OCI-LY1 (cell line): ENCODE results near the gene MMP21.

Source experiments
- H2AFZ ChIP-seq: fragments of 200-600 bp; sonication (generic), shearing (Covaris generic); 2 replicates; pipeline ENCODE4 v1.6.0; 2014; ENCODE audit warnings: antibody characterized with exemption, mild to moderate bottlenecking, low read length
- H3F3A ChIP-seq: fragments of 200-600 bp; sonication (generic), shearing (Covaris generic); 2 replicates; pipeline ENCODE4 v1.6.0; 2014; ENCODE audit warnings: mild to moderate bottlenecking, antibody characterized with exemption, low read length, moderate library complexity; ENCODE audit not compliant: insufficient read depth
- H3K27ac ChIP-seq: fragments of 200-600 bp; sonication (generic); 2 replicates; pipeline ENCODE4 v1.5.1; 2014; ENCODE audit warnings: low read length, mixed run types, mild to moderate bottlenecking, low read depth; ENCODE audit not compliant: poor library complexity, severe bottlenecking
- H3K27me3 ChIP-seq: fragments of 200-600 bp; sonication (generic); 2 replicates; pipeline ENCODE4 v1.6.0; 2014; ENCODE audit warnings: antibody characterized with exemption, mild to moderate bottlenecking, low read length, moderate library complexity; ENCODE audit not compliant: insufficient read depth
- H3K36me3 ChIP-seq: fragments of 200-600 bp; sonication (generic); 2 replicates; pipeline ENCODE4 v1.6.1; 2014; ENCODE audit warnings: mild to moderate bottlenecking, antibody characterized with exemption, low read length, moderate library complexity, mixed read lengths; ENCODE audit not compliant: insufficient read depth
- H3K4me1 ChIP-seq: fragments of 200-600 bp; sonication (generic); 2 replicates; pipeline ENCODE4 v1.5.1; 2014; ENCODE audit warnings: mild to moderate bottlenecking, low read length, moderate library complexity; ENCODE audit not compliant: insufficient read depth, severe bottlenecking
- H3K4me2 ChIP-seq: fragments of 200-600 bp; sonication (generic), shearing (Covaris generic); 2 replicates; pipeline ENCODE4 v1.6.1; 2014; ENCODE audit warnings: low read length
- H3K4me3 ChIP-seq: fragments of 200-600 bp; sonication (generic); 2 replicates; pipeline ENCODE4 v1.5.1; 2014; ENCODE audit warnings: low read length, low read depth, mild to moderate bottlenecking, mixed read lengths; ENCODE audit not compliant: poor library complexity, severe bottlenecking
- H3K79me2 ChIP-seq: fragments of 200-600 bp; shearing (Covaris generic); 2 replicates; pipeline ENCODE4 v1.6.1; 2016; ENCODE audit warnings: mixed run types, low read length, mixed read lengths; ENCODE audit not compliant: insufficient read depth
- H3K9ac ChIP-seq: fragments of 200-600 bp; sonication (generic), shearing (Covaris generic); 2 replicates; pipeline ENCODE4 v1.6.1; 2014; ENCODE audit warnings: mild to moderate bottlenecking, low read length, mixed read lengths
- H3K9me2 ChIP-seq: fragments of 200-600 bp; sonication (generic), shearing (Covaris generic); 2 replicates; pipeline ENCODE4 v1.6.1; 2014; ENCODE audit warnings: low read depth, mild to moderate bottlenecking, low read length, mixed read lengths
- H3K9me3 ChIP-seq: fragments of 200-600 bp; shearing (Covaris generic); 2 replicates; pipeline ENCODE4 v1.6.1; 2014; ENCODE audit warnings: low read length, mixed read lengths
- H4K20me1 ChIP-seq: fragments of 200-600 bp; sonication (generic), shearing (Covaris generic); 2 replicates; pipeline ENCODE4 v1.6.0; 2016; ENCODE audit warnings: mild to moderate bottlenecking, low read length; ENCODE audit not compliant: insufficient read depth
- CTCF ChIP-seq: fragments of 200-600 bp; sonication (generic), shearing (Covaris generic); IDR thresholded peaks from 2 replicates; pipeline ENCODE4 v1.5.1; 2017; ENCODE audit warnings: mild to moderate bottlenecking, antibody characterized with exemption, low read length, moderate library complexity, mixed read lengths
- EZH2 ChIP-seq: fragments of 200-600 bp; sonication (generic), shearing (Covaris generic); IDR thresholded peaks from 2 replicates; pipeline ENCODE4 v1.8.0; 2017; ENCODE audit warnings: borderline replicate concordance, mixed run types, mild to moderate bottlenecking, antibody characterized with exemption, low read length, moderate library complexity, mixed read lengths

Gene MMP21

GRCh38 chr10:125795128-125795527 lies 19.5 kb upstream of the MMP21 start:
- Histone ChIP-seq H2AFZ (no peak overlapping the region), H3F3A (no peaks in the 10 kb centered on the region), H3K4me2 (no peak overlapping the region), H3K9me3 (no peaks in the 10 kb centered on the region), H3K4me3 (no peak overlapping the region), H3K4me1 (no peaks in the 10 kb centered on the region), H3K27me3 (no peaks in the 10 kb centered on the region), H3K36me3 (peaks cover 23% of the 10 kb centered on the region; the same call in 1 of the 2 replicates), H3K9me2 (no peaks in the 10 kb centered on the region), H4K20me1 (no peaks in the 10 kb centered on the region), H3K9ac (no peak overlapping the region), H3K27ac (no peak overlapping the region), H3K79me2 (no peaks in the 10 kb centered on the region)
- TF ChIP-seq CTCF (no peak), EZH2 (no peak)

- no peak overlapping the region for H3K4me3 ChIP-seq
- H3K27me3 ChIP-seq, result no peaks in the 10 kb centered on the region
- no peaks in the 10 kb centered on the region for H3K4me1 ChIP-seq
- H3K36me3 ChIP-seq, result peaks cover 30% of the 10 kb centered on the region; the same call in 1 of the 2 replicates
- TF ChIP-seq EZH2, result no peak
- no peak for TF ChIP-seq CTCF
- H3K9me3 ChIP-seq, result no peaks in the 10 kb centered on the region
- H3K4me2 ChIP-seq, result no peak overlapping the region
- no peak overlapping the region for H3K27ac ChIP-seq
- no peak overlapping the region for H3K9ac ChIP-seq
- no peaks in the 10 kb centered on the region for H3K79me2 ChIP-seq
- no peaks in the 10 kb centered on the region for H4K20me1 ChIP-seq
- H3F3A ChIP-seq, result no peaks in the 10 kb centered on the region
- no peaks in the 10 kb centered on the region for H3K9me2 ChIP-seq
- no peak overlapping the region for H2AFZ ChIP-seq
Observed at GRCh38 chr10:125792342-125793300, 17.0 kb upstream of the MMP21 start.

GRCh38 chr10:125788156-125789034 lies 12.8 kb upstream of the MMP21 start:
- Histone ChIP-seq H3K4me1 (no peaks in the 10 kb centered on the region), H3K36me3 (peaks cover 20% of the 10 kb centered on the region; the same call in 1 of the 2 replicates)

More at GRCh38 chr10:125788156-125789034, 12.8 kb upstream of the MMP21 start:
- Histone ChIP-seq H3K4me3 (no peak overlapping the region), H4K20me1 (no peaks in the 10 kb centered on the region), H3K9me2 (no peaks in the 10 kb centered on the region), H2AFZ (no peak overlapping the region), H3K9ac (no peak overlapping the region), H3K27ac (no peak overlapping the region), H3K4me2 (no peak overlapping the region), H3K27me3 (no peaks in the 10 kb centered on the region), H3K79me2 (no peaks in the 10 kb centered on the region), H3F3A (no peaks in the 10 kb centered on the region), H3K9me3 (no peaks in the 10 kb centered on the region)
- TF ChIP-seq CTCF (no peak), EZH2 (no peak)
